Spleen (tissue), 11 donors: ENCODE measurements around the gene SULF2. TPM values are rescaled to one million over a fixed set of nuclear protein-coding genes. Genes with fewer than 3 reads are reported as not detected.
A peak's percentile ranks its signal among the peaks of the same experiment; 100 is the strongest.

Source experiments
- DNase-seq: peaks from one replicate; pipeline ENCODE4 v3.0.0-alpha.2; 2020
- H3K27ac ChIP-seq, 8 donors: fragments of 200-600 bp; sonication (generic) in 7 of 8; 1 replicate in 4 of 8; 2 replicates in 4 of 8; pipeline versions ENCODE4 v1.5.0 to v1.8.0; 2016 to 2021; ENCODE audit warnings: inconsistent platforms in 4 of 8, mild to moderate bottlenecking in 4 of 8, moderate library complexity in 1 of 8
- H3K27me3 ChIP-seq, 7 donors: fragments of 200-600 bp; sonication (generic) in 6 of 7; replicated peaks in 1 of 7; 1 replicate in 4 of 7; 2 replicates in 3 of 7; pipeline versions ENCODE4 v1.5.0 to v1.8.0; 2016 to 2021; ENCODE audit warnings: inconsistent platforms in 3 of 7, mild to moderate bottlenecking in 1 of 7
- H3K36me3 ChIP-seq, 6 donors: fragments of 200-600 bp; sonication (generic) in 5 of 6; 1 replicate in 4 of 6; 2 replicates in 2 of 6; pipeline versions ENCODE4 v1.5.0 to v1.8.0; 2016 to 2021; ENCODE audit warnings: inconsistent platforms in 2 of 6
- H3K4me1 ChIP-seq, 6 donors: fragments of 200-600 bp; sonication (generic) in 5 of 6; 1 replicate in 3 of 6; 2 replicates in 3 of 6; pipeline versions ENCODE4 v1.5.0 to v1.8.0; 2016 to 2021; ENCODE audit warnings: inconsistent platforms in 3 of 6
- H3K4me3 ChIP-seq, 8 donors: fragments of 200-600 bp; sonication (generic) in 7 of 8; 1 replicate in 4 of 8; 2 replicates in 4 of 8; pipeline versions ENCODE4 v1.5.0 to v1.8.0; 2016 to 2021; ENCODE audit warnings: inconsistent platforms in 4 of 8, mild to moderate bottlenecking in 4 of 8, moderate library complexity in 2 of 8
- H3K9me3 ChIP-seq, 8 donors: fragments of 200-600 bp; sonication (generic) in 7 of 8; 1 replicate in 4 of 8; 2 replicates in 4 of 8; pipeline versions ENCODE4 v1.5.0 to v1.8.0; 2016 to 2021; ENCODE audit warnings: inconsistent platforms in 4 of 8
- POLR2A ChIP-seq, 3 donors: fragments of 450-650 bp; IDR thresholded peaks; one replicate each; pipeline ENCODE4 v1.5.1; 2017; ENCODE audit warnings: antibody characterized with exemption in 3 of 3, mild to moderate bottlenecking in 1 of 3
- POLR2AphosphoS5 ChIP-seq, 3 donors: sonication (generic); formaldehyde crosslinking; IDR thresholded peaks; one replicate each; pipeline ENCODE4 v1.5.1; 2017; ENCODE audit warnings: antibody characterized with exemption in 3 of 3
- WGBS, 5 donors: extraction: QIAGEN DNeasy Blood & Tissue Kit in 3 of 5; methylation state at CpG; one replicate each; pipeline versions ENCODE4 v1.1.5 to v1.1.7; 2013 to 2018; 5-methylcytosine and 5-hydroxymethylcytosine counted together
- intact Hi-C: fragments of 100-400 bp; cut with DNase I; formaldehyde crosslinking; loops from one replicate; pipeline ENCODE4 v1.15.0; 2023; ENCODE audit warnings: low total_unique reads
- polyA plus RNA-seq, 3 donors: library from polyadenylated mRNA; stranded (reverse); fragments of 200-250 nt; gene quantifications; one replicate each; pipeline ENCODE4 v1.2.1, GENCODE V29; 2013
- total RNA-seq, 7 donors: library from RNA; depleted of rRNA in 3 of 7; stranded (reverse); fragments of >200 nt in 3 of 7; fragmentation: NEBNext Ultra II Directional in 4 of 7; extraction: Animal tissue kit (Norgen Biotek cat#: 25700) in 4 of 7; gene quantifications; one replicate each; pipeline versions ENCODE4 v1.1.0 to v1.2.1, GENCODE V29; 2016 to 2021
- TF ChIP-seq, protein P1 (sequence below), 11 experiments: fragments of 200-600 bp in 7 of 11; fragments of 450-650 bp in 4 of 11; sonication (generic) in 4 of 11; IDR thresholded peaks in 8 of 11; conservative IDR thresholded peaks in 3 of 11; 1 replicate in 7 of 11; 2 replicates in 4 of 11; pipeline versions ENCODE4 v1.4.0 to v1.8.0; 2016 to 2021; ENCODE audit warnings: antibody characterized with exemption in 11 of 11, inconsistent platforms in 4 of 11, mild to moderate bottlenecking in 1 of 11
- donor health status: healthy with polysubstance abuse.
- donor health status: DM: no; HTN: no; CAD: no; lungs with moderate emphysema.
- donor health status: DM: no; HTN: no; CAD: no.
- donor health status: Bipolar disorder and iron deficiency.
- donor health status: healthy.
- donor health status: DM: no; HTN: no; CAD: no.
- donor health status: DM: yes; HTN: yes; CAD: no.

SULF2 gene
- total and polyA plus RNA-seq, 10 donors: 5.5 to 49.1 (median 15.7) TPM

GRCh38 chr20:47729472-47729871 is 55.8 kb downstream of the SULF2 start:
- Histone ChIP-seq H3K4me1 (peaks cover 18 to 56% (median 33%) of the 10 kb centered on the region in 6 donors), H3K27me3 (no peaks in the 10 kb centered on the region), H3K9me3 (no peaks in the 10 kb centered on the region), H3K4me3 (peak overlapping the region in 1 of 8 donors; percentile 57), H3K36me3 (no peaks in the 10 kb centered on the region), H3K27ac (peak overlapping the region in 2 of 8 donors; percentile 91 to 95)
- no peak for DNase-seq
- 94 to 96% (median 95%) methylated on average over 10 of the region's 10 CpGs for WGBS, 5 donors
- TF ChIP-seq, protein P1, sequence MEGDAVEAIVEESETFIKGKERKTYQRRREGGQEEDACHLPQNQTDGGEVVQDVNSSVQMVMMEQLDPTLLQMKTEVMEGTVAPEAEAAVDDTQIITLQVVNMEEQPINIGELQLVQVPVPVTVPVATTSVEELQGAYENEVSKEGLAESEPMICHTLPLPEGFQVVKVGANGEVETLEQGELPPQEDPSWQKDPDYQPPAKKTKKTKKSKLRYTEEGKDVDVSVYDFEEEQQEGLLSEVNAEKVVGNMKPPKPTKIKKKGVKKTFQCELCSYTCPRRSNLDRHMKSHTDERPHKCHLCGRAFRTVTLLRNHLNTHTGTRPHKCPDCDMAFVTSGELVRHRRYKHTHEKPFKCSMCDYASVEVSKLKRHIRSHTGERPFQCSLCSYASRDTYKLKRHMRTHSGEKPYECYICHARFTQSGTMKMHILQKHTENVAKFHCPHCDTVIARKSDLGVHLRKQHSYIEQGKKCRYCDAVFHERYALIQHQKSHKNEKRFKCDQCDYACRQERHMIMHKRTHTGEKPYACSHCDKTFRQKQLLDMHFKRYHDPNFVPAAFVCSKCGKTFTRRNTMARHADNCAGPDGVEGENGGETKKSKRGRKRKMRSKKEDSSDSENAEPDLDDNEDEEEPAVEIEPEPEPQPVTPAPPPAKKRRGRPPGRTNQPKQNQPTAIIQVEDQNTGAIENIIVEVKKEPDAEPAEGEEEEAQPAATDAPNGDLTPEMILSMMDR (IDR thresholded peaks at IDR 0.05 in 8 of 11, conservative IDR thresholded peaks at IDR 0.05 in 3 of 11): no peak
- TF ChIP-seq POLR2A (IDR thresholded peaks at IDR 0.05): no peak
- no peak for TF ChIP-seq POLR2AphosphoS5 (IDR thresholded peaks at IDR 0.05)
- intact Hi-C loops: no loop called here

- Histone ChIP-seq H3K36me3 (no peaks in the 10 kb centered on the region), H3K4me1 (peaks cover 18 to 59% (median 33%) of the 10 kb centered on the region in 6 donors), H3K4me3 (peak overlapping the region in 4 of 8 donors; percentile 8 to 57 (median 24)), H3K27me3 (no peaks in the 10 kb centered on the region), H3K9me3 (no peaks in the 10 kb centered on the region), H3K27ac (peak overlapping the region; percentile 28 to 95 (median 86))
- 25 to 41% (median 30%) methylated on average over 17 of the region's 17 CpGs for WGBS, 5 donors
- intact Hi-C loops: no loop called here
- TF ChIP-seq POLR2AphosphoS5 (IDR thresholded peaks at IDR 0.05) (peak in 1 of 3 donors; percentile 57), POLR2A (IDR thresholded peaks at IDR 0.05) (no peak)
- TF ChIP-seq, protein P1 (IDR thresholded peaks at IDR 0.05 in 8 of 11, conservative IDR thresholded peaks at IDR 0.05 in 3 of 11): no peak
- peak; percentile 90 for DNase-seq
These were observed 57.3 kb downstream of the SULF2 start for GRCh38 chr20:47727909-47728361.

GRCh38 chr20:47727170-47727880 is 58.0 kb downstream of the SULF2 start:
- peak; percentile 94 for DNase-seq
- H3K27me3 ChIP-seq: no peaks in the 10 kb centered on the region
- WGBS, 5 donors: 19 to 41% (median 31%) methylated on average over 17 to 18 of the region's 18 CpGs
- H3K27ac ChIP-seq: peak overlapping the region; percentile 28 to 95 (median 86)
- no peaks in the 10 kb centered on the region for H3K36me3 ChIP-seq
- TF ChIP-seq, protein P1 (IDR thresholded peaks at IDR 0.05 in 8 of 11, conservative IDR thresholded peaks at IDR 0.05 in 3 of 11): peak in 1 of 11 experiments; percentile 19
- TF ChIP-seq POLR2AphosphoS5 (IDR thresholded peaks at IDR 0.05) (peak; percentile 39 to 90 (median 87)), POLR2A (IDR thresholded peaks at IDR 0.05) (no peak)
- peak overlapping the region in 4 of 8 donors; percentile 8 to 57 (median 24) for H3K4me3 ChIP-seq
- H3K4me1 ChIP-seq: peaks cover 18 to 59% (median 33%) of the 10 kb centered on the region in 6 donors
- intact Hi-C loops: no loop called here
- H3K9me3 ChIP-seq: no peaks in the 10 kb centered on the region

- H3K36me3 ChIP-seq: no peaks in the 10 kb centered on the region
- no peaks in the 10 kb centered on the region for H3K27me3 ChIP-seq
- TF ChIP-seq POLR2A (IDR thresholded peaks at IDR 0.05): no peak
- no peak for TF ChIP-seq POLR2AphosphoS5 (IDR thresholded peaks at IDR 0.05)
- TF ChIP-seq, protein P1 (IDR thresholded peaks at IDR 0.05 in 8 of 11, conservative IDR thresholded peaks at IDR 0.05 in 3 of 11): no peak
- H3K27ac ChIP-seq: peak overlapping the region in 7 of 8 donors; percentile 78 to 95 (median 87)
- 77 to 84% (median 82%) methylated on average over 7 of the region's 7 CpGs for WGBS, 5 donors
- peak overlapping the region in 1 of 8 donors; percentile 57 for H3K4me3 ChIP-seq
- intact Hi-C loops: no loop called here
- peaks cover 18 to 59% (median 33%) of the 10 kb centered on the region in 6 donors for H3K4me1 ChIP-seq
- no peaks in the 10 kb centered on the region for H3K9me3 ChIP-seq
- peak; percentile 78 for DNase-seq
These were observed 58.6 kb downstream of the SULF2 start for GRCh38 chr20:47726632-47727031.
